Placental epithelial cell (primary cell): ENCODE measurements around the gene GOLGA5. TPM values are rescaled to one million over a fixed set of nuclear protein-coding genes. Genes with fewer than 3 reads are reported as not detected.

Experiments used
- total RNA-seq: library from RNA; depleted of rRNA; stranded (reverse); fragments of >200 nt; gene quantifications from 2 replicates; pipeline ENCODE4 v1.2.3, GENCODE V29; 2012

Gene GOLGA5, protein sequence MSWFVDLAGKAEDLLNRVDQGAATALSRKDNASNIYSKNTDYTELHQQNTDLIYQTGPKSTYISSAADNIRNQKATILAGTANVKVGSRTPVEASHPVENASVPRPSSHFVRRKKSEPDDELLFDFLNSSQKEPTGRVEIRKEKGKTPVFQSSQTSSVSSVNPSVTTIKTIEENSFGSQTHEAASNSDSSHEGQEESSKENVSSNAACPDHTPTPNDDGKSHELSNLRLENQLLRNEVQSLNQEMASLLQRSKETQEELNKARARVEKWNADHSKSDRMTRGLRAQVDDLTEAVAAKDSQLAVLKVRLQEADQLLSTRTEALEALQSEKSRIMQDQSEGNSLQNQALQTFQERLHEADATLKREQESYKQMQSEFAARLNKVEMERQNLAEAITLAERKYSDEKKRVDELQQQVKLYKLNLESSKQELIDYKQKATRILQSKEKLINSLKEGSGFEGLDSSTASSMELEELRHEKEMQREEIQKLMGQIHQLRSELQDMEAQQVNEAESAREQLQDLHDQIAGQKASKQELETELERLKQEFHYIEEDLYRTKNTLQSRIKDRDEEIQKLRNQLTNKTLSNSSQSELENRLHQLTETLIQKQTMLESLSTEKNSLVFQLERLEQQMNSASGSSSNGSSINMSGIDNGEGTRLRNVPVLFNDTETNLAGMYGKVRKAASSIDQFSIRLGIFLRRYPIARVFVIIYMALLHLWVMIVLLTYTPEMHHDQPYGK
- 56.9 and 64.7 TPM in 2 replicates for total RNA-seq

DNA sequence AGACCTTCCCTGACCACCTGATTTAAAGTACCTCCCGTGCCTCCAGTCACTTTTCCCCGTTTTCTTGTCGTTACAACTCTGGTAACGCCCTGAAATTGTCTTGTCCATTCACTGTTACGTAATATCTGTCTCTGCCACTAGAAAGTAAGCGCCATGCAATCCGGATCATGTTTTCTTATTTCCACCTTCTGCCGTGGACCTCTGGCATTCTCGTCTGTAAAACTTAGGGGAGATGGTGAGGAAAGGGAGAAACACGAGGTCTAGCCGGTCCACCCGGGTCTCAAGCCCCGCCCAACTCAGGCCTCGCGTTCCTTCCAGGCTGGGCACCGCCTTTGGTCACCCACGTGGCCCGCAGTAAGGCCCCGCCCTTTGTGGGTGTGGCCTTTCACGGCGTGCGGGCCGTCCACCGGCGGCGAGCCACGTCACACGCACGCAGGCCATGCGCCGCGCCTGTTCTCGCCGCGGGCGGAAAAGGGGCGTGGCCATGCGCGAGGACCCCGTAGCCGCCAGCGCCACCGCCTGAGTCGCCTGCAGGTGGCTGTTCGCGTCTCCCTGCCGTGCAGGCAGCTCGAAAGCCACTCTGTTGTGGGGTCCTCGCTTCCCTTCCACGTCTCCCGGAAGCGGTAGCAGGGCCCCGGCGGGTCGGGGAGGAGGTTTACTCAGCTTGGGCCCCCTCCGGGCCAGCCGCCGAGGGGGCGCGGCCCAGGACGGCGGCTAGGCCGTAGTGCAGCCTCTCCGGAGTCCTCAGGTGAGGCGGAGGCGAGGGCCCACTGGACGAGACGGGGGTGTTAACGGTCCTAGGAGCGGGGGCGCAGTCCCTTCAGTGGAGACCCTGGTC, at the start of gene GOLGA5:
TSS of gene GOLGA5 (plus strand) at position 597 of the 838 bp plus-strand sequence. CDS start 3,133 bp downstream, outside the sequence.

DNA sequence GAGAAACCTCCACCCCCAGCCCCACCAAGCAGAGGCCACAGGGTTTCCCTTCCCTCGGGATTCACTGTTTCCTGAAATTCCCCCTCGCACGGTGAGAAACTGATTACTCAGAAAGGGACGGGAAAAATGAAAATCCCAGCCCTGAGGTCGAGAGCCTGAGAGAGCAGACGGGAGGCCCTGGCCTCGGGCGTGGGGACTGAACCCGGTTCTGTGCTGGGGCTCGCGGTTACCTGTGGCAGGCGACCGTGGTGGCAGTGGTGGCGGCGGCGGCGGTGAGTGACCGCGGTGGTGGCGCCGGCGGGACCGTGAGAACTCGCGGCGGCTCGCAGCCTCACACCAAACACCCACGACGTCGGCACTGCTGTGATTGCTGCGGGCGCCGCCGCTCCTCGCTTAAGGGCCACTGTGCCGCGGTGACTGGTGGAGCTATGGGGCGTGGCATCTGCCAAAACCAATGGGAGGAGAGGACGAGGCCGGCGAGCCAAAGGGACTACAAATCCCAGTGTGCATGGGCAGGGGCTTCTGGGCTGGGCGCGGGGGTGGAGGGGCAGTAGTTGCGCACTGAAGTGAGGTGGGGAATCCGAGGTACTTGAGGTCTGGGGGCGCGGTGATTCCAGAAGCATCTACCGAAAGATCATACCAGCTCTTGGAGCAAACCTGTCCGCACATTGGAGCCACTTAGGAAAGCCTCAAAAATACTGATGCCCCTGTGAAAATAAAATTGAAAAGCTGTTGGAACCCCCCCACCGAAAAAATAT, 45.7 kb upstream of the GOLGA5 start, which contains the start of gene LGMN:
TSS of gene LGMN (minus strand) at position 369 of the 758 bp plus-strand sequence. CDS start 15,841 bp downstream, outside the sequence.

Other genes starting within 250 kb of the GOLGA5 start
- 34.1 and 55.7 TPM in 2 replicates for gene LGMN, start 45.7 kb upstream of the GOLGA5 start, total RNA-seq
- 0.33 TPM in 1 of 2 replicates, not detected in the other for gene CHGA, start 128.8 kb downstream of the GOLGA5 start, total RNA-seq